HEK293T (cell line): ENCODE measurements around the gene CTNNA3.

ENCODE experiments used
- ARNT ChIP-seq: fragments of 450-650 bp; IDR thresholded peaks from 2 replicates; pipeline ENCODE4 v1.6.1; 2017; ENCODE audit warnings: mild to moderate bottlenecking
- BHLHE40 ChIP-seq: fragments of 450-650 bp; IDR thresholded peaks from 2 replicates; pipeline ENCODE4 v1.6.1; 2016; ENCODE audit warnings: mild to moderate bottlenecking, moderate library complexity, borderline replicate concordance
- CTBP1 ChIP-seq: fragments of 450-650 bp; IDR thresholded peaks from 2 replicates; pipeline ENCODE4 v1.6.1; 2016; ENCODE audit warnings: borderline replicate concordance
- ELF4 ChIP-seq: fragments of 450-650 bp; IDR thresholded peaks from 2 replicates; pipeline ENCODE4 v1.6.1; 2017; ENCODE audit warnings: antibody characterized with exemption
- FOXA1 ChIP-seq: fragments of 450-650 bp; IDR thresholded peaks from 2 replicates; pipeline ENCODE4 v1.6.1; 2016; ENCODE audit warnings: mild to moderate bottlenecking
- FOXK2 ChIP-seq: fragments of 450-650 bp; IDR thresholded peaks from 2 replicates; pipeline ENCODE4 v1.6.1; 2016; ENCODE audit warnings: mild to moderate bottlenecking
- LEF1 ChIP-seq: fragments of 450-650 bp; IDR thresholded peaks from 2 replicates; pipeline ENCODE4 v1.6.1; 2017; ENCODE audit warnings: mild to moderate bottlenecking, borderline replicate concordance
- NFRKB ChIP-seq: fragments of 450-650 bp; IDR thresholded peaks from 2 replicates; pipeline ENCODE4 v1.6.1; 2016; ENCODE audit warnings: mild to moderate bottlenecking, moderate library complexity
- TARDBP ChIP-seq: fragments of 450-650 bp; IDR thresholded peaks from 2 replicates; pipeline ENCODE4 v1.6.1; 2016

- TF ChIP-seq BHLHE40: no peak
- no peak for TF ChIP-seq ARNT
- TF ChIP-seq ELF4: no peak
- no peak for TF ChIP-seq CTBP1
- no peak for TF ChIP-seq FOXK2
- no peak for TF ChIP-seq NFRKB
- no peak for TF ChIP-seq LEF1
- no peak for TF ChIP-seq FOXA1
- TF ChIP-seq TARDBP: no peak
Observed at GRCh38 chr10:65911151-65911835, 1784.7 kb downstream of the CTNNA3 start.
